T-helper 22 cell (primary cell): ENCODE results near the gene ZNF334.

Experiments
- DNase-seq: peaks from one replicate; pipeline ENCODE4 v3.0.0-alpha.2; 2020; ENCODE audit warnings: low read depth

Gene ZNF334

GRCh38 chr20:46512943-46513844, at the start of gene ZNF334:
Gene ZNF334 (minus strand): TSS chr20:46513559. CDS start chr20:46512102, 1,457 bp downstream.
- no peak for DNase-seq

GRCh38 chr20:46562373-46563169, 49.2 kb upstream of the ZNF334 start:
- DNase-seq = peak; percentile 13

DNA sequence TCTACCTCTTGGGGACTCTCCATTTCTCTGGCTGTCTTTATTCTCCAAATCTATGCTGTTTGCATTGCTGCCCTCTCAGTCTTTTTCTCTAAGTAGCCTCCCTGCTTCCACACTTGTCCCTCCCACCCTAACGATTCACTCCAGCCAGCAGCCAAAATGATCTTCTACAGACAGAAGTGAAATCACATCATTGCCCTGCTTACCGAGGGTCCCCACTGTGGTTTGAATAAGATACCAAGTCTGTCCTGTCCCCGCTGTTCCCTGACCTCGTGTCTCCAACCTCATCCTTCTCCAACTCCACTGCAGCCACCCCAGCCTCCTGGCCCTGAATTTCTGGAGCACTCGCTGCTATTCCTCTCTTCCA, 48.6 kb upstream of the ZNF334 start:
- DNase-seq = no peak

DNA sequence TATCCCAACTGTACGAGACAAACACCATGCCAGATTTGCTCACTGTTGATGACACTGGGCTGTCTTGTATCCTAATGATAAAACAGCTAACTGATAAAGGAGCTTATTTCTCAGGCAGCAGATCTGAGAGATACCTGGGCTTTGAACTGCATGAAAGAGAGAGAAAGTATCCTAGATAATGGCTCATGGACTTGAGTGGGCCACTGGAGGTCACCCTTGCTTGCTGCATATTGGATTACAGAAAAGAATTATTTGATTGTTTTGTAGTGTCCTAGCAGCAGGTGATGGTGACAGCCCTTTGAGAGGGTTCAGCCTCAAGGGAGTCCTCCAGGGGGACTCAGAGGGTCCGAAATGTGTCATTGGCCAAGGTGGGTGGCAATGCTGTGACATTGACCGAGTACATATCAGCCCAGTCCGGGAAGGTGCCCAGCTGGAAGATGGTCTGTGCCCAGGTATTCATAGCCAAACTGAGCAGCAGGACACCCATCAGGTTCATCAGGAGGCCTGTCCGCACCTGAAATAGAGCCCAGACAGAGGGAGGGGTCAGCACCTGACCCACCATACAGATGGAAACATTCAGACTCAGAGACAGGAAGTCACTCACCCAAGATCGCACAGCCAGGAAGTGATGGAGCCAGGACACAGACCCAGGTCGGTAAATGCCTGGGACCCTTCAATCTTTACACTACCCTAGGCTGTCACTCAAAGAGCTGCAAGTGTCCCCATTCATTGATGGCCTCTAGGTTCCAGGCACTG, 46.5 kb upstream of the ZNF334 start:
- no peak for DNase-seq

DNA sequence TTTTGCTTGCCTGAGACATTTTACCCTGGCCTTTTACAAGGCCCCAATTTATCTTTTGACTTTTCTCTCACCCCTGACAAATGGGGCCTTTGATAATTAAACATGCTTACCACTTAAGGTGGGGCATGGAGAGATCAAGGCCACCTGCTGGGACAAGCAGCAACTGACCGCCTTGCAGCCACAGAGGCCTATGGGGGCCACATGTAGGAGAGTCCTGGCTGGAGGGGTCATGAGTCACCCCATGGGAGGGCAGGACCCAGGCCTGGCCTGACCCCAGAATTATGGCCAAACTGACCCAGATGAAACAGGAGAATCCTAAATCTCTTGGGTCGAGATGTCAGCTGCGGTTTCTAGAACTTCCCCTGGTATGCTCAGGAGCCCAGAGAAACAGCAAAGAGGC, 45.6 kb upstream of the ZNF334 start:
- DNase-seq = no peak

DNA sequence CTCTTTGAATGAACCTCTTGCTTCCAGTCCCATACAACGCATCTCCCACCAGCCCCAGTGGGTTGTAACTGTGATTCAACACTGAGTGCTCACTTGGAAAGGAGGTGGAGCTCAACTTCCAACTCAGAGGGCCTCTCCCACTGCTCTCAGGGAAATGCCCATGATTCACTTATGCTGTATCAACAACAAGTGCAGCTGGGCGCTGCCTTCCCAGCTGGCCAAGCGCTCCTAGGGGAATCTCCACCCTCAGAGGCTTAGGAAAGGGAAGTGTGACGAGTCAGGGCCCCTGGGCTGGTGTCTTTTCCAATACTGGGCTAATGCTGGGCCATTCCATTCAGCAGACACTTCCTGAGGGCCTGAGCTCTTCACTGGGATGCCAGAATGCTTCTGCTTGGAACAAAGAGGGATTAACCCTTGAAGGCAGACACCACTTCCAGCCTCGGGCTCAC, 45.2 kb upstream of the ZNF334 start:
- no peak for DNase-seq

DNA sequence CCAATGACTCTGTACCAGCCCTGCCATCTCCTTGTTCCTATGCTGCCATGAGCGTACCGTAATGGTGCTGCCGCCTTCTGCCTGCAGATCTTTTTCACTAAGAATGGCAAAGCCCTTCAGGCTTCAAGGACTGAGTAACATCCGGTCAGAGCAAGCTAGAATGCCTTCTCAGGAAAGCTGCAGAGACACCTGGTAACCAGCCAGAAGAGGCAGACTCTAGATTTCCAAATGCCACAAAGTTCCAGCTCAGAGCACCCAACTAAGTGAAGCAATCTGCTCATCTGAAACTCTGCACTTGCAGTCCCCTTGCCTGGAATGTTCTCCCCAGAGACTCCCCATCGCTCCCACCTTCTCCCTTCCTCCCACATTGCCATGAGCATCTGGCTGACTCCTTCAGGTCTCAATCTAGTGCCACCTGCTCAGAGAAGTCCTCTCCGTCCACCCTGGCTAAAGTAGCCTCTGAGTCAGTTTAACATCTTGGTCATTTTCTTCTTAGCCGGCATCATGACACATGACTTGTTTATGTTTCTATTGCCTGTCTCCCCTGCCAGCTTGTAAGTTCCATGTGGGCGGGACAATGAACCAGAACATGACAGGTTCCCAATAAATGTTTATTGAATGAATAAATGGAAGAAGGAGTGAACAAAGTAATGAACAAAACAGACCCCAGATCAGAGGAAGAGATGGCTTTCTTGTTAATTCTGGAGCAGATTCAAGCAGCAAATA, 44.0 kb upstream of the ZNF334 start:
- no peak for DNase-seq

- DNase-seq = no peak
These were observed 42.1 kb upstream of the ZNF334 start for GRCh38 chr20:46555370-46555956.

- DNase-seq = no peak
These were observed 41.5 kb upstream of the ZNF334 start for GRCh38 chr20:46554828-46555227.

- DNase-seq = no peak
These were observed 40.6 kb upstream of the ZNF334 start for GRCh38 chr20:46553926-46554325.

DNA sequence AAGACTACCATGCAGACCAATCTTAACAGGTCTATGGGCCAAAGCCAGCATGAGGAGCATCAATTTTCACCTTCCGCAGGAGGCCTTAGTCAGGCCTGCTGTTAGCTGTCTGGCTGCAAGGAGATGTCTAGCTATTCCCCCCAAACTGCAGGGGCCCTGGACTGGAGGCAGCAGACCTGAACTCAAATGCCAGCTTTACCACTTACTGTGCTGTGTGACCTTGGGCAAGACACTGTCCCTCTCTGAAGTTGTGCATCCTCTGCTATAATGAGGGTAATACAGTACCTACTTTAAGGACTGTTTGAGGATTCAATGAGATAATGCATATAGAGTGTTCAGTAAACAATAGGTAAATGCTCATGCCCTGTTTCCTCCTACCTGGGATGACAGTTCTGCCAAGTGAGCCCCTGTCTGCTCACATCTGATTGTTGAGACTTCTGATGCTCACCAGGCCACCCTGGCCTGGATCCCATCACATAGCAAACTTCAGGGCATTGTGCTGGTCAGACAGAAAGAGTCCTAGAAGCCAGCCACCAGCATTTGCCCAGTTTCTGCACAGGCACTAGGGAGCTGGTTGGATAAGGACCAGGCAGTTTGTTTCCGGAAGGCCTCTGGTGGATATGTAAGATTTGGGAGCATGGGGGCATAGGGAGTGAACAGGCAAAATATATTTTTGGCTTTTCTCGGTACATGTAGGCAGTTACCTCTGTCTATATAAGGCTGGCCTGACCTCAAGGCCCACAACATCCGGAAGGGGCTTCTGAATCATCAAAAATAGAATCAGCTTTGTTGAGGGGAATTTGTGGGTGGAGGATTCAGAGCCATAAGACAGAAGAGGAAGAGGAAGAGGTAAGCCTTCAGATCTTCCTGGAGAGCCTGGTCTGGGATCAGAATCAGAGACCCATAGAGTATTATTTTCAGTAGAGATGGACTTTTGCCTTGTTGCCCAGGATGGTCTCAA, 39.4 kb upstream of the ZNF334 start:
- no peak for DNase-seq

DNA sequence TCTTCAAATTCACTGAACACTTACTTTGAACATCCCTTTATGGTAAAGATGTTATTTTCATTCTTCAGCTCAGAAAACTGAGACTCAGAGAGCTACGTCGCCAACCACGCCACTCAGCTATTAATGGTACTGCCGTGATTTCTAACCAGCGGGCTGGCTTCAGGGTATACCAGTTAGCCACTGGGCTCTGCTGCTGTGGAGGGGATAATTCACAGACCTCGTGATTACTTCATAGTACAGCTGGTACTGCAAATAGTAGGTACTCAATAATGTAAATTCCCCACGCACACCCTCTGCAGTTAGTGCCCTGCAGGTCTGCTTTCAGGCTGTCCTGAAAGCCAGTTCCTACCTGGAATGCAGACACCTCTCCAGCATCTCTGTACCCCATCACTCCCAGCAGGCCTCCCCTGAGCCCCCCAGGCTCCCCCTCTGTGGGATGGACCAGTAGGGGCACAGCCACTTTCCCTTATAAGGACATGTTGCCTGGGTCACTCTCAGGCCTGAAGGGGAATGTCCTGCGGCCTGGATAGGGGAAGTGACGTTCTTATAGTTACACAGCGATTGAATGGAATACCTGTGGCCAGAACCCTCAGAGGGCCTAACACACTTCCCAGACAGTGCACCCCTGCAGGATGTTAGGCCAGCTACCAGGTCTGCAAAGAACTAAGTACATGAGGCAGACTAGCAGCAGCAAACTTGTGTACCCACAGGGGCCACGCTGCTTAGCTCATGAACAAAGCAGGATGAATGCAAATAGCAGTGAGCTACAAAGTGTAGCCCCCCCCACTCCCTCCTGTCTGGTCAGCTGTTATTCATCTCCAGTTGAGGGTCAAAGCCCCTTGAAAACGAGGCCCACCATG, 38.4 kb upstream of the ZNF334 start:
- no peak for DNase-seq

DNA sequence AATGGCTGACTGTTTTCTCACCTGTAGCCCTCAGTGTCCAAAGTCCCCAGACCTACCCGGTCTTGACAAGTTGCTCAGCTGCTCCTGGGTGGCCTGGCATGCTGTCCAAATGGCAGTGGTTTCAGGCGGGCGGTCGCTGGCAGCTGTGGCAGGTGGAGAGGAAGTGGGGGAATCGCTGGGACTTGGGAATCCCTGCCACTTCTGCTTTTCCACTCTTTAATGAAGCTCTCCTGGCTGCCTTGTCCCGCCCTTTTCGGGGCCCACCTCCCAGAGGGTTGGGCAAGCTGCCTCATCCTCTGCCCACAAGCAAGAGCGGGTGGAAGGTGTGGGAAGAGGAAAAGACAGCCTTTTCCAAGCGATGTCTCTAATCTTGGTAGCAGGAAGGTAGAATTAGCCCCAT, 37.1 kb upstream of the ZNF334 start, which contains the start of gene OCSTAMP:
Gene OCSTAMP, minus strand, starts transcription at position 194 of the 400 bp plus-strand sequence. Its CDS starts 94 bp downstream, at position 100.
- DNase-seq = no peak

DNA sequence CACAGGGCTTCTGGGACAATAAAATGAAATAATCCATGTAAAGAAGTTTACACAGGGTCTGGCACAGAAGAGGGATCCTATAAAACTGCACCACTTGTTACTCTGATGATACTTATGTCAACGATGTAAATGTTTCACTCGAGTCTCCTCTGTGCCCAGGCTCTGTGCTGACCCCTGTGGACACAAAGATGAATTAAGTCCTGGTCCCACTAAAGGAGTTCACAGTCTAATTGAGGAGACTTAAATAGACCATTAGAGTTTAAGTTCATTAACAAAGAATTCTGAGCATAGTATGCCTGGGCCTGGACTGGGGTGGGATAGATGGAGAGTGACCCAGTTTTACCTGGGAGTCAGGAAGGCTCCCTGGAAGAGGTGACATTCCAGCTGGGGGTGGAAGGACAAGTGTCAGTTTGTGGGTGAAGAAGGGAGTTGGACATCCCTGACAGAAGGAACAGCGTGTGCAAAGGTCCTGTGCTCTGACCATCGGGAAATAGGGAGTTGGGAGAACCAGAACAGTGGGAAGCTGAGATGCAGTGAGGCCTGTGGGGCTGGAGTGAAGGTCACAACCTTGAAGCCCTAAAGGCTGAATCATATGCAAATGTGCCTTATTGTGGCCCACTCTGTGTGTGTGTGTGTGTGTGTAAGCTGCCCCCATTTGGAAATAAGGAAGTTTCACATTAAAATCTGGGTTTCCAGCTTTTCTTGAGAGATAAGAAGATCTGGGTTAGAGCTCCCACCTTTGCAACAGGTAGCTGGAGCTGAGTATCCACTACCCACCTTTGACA, 36.0 kb upstream of the ZNF334 start:
- DNase-seq = no peak

GRCh38 chr20:46548688-46549087, 35.3 kb upstream of the ZNF334 start:
- no peak for DNase-seq

- no peak for DNase-seq
These were observed 34.6 kb upstream of the ZNF334 start for GRCh38 chr20:46547995-46548394.

DNA sequence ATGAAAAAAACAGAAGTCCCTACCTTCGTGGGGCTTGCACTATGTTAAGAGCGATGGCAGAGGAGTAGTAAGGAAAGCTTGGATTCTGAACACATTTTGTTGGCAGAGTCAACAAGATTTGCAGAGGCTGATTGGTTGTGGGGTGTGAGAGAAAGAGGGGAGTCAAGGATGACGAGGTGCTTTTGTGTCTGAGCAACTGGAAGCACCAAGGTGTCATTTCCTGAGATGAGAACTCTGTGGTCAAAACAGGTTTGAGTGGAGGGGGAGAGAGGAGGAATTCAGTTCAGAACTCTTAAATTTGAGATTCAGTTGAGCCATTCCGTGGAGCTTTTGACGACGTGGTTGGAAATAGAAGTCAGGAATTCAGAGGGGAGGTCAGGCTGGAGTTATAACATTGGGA, 33.6 kb upstream of the ZNF334 start:
- no peak for DNase-seq

GRCh38 chr20:46546298-46546697, 32.9 kb upstream of the ZNF334 start:
- no peak for DNase-seq
